GM15510 (cell line): ENCODE data around the gene ZIK1.

Experiments used
- POLR2A ChIP-seq: IDR thresholded peaks from 3 replicates; pipeline ENCODE4 v1.6.1; 2011; ENCODE audit warnings: borderline replicate concordance; ENCODE audit not compliant: insufficient read length; ENCODE audit errors: extremely low read depth

The ZIK1 gene

DNA sequence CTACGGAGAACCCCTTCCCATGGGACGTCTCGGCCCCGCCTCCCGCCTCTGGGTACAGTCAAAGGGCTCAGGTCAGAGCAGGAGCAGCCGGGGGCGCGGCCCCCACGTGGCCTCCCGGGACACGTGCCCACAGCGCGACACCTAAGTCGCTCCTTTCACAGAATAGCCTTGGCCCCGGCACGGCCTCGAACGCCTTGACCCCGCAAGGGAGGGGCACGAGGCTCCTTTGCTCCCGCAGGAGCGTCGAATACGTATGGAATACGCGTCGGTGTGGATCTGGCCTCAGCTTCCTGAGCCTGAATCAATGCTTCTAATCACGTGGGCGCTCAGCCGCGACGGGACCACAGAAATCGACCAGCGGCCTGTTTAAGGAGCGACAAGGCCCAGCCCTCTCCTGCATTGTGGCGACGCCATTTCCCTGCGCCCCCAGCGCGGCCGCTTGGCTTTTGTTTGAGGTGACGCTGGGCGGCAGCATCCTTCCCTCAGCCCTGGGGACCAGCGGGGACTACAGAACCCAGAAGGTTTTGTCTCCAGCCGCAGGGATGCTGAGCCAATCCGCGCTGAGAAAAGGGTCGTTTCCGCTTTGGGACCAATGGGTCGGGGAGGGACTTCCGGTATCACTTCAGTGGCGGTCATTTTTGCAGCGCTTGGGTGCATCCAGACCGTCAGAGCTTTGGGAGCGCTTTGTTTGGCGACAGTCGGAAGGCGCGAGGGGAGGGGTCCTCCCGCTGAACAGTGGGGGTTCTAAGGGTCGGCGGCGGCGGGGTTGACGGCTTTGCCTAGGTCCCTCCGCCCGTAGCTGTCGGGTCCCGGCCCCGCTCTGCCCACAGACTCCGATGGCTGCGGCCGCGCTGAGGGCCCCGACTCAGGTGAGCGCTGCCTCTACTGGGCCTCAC, at the start of gene ZIK1:
ZIK1 (plus strand) TSS at position 625 of the 896 bp plus-strand sequence; CDS start at position 837, 212 bp downstream.
- TF ChIP-seq POLR2A: peak; percentile 21

- no peak for TF ChIP-seq POLR2A
Observed at GRCh38 chr19:57537953-57538547, 45.9 kb upstream of the ZIK1 start.

- TF ChIP-seq POLR2A: no peak
Observed at GRCh38 chr19:57546513-57546912, 37.4 kb upstream of the ZIK1 start.

DNA sequence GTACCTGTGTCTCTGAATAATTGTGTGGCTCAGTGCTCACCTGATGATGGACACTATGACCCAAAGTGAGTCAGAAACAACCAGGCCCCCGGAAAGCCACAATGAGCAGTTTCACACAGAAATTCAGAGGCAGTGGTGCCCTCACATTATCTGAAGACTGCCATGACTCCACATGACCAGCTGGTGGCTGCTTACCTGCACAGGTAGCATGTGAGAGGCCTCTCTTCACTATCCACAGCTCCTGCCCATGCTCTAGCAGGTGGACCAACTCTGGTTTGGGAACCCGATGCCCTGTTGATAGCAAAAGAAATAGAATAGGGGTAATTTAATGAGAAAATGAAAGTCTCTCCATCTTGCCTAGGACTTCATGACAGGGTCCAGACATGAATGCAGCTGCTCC, 31.5 kb upstream of the ZIK1 start:
- no peak for TF ChIP-seq POLR2A

DNA sequence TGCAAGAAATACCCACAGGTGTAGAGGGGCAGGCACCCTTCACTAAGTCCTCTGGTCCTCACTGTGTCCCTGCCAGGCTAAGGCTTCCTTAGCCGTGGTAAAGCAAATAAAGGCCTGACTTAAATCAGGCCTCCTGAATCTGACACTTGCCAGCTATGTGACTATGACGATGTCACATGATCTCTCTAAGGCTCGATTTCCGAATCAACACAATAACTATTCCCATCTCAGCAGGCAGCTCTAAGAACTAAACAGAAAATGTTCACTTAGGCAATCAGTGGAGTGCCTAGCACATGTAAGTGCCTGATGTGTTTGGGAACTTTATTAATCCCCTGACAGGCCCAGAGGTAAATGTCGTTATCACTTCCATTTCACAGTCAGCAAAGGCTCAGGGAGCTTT, 26.3 kb upstream of the ZIK1 start:
- TF ChIP-seq POLR2A: no peak

- TF ChIP-seq POLR2A: no peak
Observed at GRCh38 chr19:57558525-57558924, 25.4 kb upstream of the ZIK1 start.

- no peak for TF ChIP-seq POLR2A
Observed at GRCh38 chr19:57559008-57559403, 24.9 kb upstream of the ZIK1 start.

- TF ChIP-seq POLR2A: peak; percentile 67
Observed at GRCh38 chr19:57559404-57560025, 24.4 kb upstream of the ZIK1 start, which contains the start of gene ZNF550. Gene ZNF550, minus strand, starts transcription at chr19:57559863. Its CDS starts 181 bp downstream, at chr19:57559682.

DNA sequence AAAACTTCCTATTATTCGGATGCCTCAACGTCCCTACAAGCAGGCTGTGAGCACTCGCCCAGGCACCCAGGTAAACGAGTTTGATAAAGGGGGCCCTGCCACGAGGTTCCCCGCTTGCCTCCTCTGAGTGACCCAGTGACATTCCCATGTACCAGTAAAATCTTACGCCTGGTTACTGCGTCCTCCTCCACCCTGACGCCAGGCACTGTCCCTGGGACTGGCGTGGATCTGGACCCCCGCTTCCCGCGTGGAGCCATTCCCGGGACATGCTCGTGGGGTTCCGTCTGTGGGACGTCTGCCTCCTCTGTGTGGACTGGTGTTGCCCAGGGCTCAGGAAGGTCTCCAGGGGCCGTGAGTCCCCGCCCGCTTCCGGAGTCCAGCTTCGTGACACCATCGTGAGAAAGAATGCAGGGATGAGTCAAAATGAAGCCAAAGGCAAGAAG, 23.9 kb upstream of the ZIK1 start:
- TF ChIP-seq POLR2A: no peak

GRCh38 chr19:57563547-57563946, 20.4 kb upstream of the ZIK1 start:
- TF ChIP-seq POLR2A: no peak

DNA sequence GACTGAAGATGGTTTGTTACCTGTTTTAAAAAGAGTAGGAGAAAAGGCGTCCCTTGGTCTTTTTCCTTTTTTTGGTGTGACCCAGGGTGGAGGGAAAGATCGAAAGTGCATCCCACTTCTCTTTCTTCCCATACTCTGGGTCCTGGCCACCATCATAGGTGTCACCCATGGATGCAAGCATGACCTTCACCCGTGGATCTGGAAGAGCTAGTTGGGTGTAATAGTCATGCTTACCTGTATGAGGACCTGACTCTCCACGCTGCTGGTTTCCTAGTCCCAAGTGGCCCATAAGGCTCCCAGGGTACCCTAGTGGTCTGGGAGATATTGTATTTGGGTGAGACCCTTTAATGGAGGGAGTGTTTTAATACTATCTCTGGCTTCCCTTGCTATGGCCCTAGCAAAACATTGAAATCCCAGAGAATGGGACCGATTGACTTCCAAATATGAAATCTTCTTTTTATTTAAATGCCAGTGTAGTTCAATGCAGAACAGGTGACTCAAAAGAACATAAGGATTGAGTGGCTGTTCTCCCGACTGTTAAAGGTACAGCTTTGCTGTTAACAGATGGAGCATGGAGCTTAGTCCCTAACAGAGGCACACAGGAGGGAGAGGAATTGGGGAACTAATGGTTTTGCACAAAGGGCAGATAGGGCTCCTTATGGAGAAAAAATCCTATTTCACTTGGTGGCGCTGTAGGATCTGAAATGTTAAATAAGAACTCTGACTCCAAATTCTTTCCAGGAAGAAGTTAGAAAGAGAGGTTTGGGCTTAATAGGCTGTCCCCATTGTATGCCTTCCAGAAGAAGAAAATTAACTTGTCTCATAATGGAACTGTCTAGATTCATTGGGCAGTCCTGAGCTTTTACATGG, 17.3 kb upstream of the ZIK1 start:
- no peak for TF ChIP-seq POLR2A

- no peak for TF ChIP-seq POLR2A
Observed at GRCh38 chr19:57570707-57571106, 13.2 kb upstream of the ZIK1 start.

- no peak for TF ChIP-seq POLR2A
Observed at GRCh38 chr19:57572415-57572947, 11.5 kb upstream of the ZIK1 start.

- TF ChIP-seq POLR2A: no peak
Observed at GRCh38 chr19:57576661-57577060, 7.3 kb upstream of the ZIK1 start.

DNA sequence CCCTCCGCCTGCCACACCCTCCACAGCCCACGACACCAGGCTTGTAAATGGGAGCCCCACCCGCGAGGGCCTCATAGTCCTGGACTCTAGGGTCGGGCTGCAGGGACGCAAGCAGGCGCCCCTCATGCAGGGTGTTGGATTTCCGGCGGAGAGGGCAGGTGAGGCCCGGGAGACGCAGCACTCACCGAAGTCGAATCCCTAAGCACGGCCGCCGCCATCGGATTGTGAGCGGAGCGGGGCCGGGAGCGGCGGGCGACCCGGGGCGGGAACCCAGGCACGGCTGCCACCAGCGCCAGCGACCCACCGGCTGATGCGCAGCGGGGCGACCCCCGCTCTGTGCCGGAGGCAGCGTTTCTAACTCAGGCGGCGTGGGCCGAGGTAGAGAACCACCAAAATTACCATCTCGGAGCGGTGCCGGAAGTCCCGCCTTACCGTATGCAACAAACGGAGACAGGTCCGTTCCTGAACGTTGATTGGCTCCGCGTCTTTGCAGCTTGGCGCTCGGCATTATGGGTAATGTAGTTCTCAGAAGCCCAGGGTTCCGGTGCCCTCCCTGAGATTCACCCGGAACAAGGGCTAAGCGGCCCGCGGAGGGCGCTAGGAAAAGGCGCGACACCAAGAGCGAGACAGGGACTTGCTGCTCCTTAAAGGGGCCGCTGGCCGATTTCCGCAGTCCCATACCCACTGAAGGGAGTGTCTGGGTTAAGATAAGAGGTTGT, 5.3 kb upstream of the ZIK1 start, which contains the start of gene ZNF416:
ZNF416 (minus strand) TSS at position 425 of the 719 bp plus-strand sequence; CDS start at position 218, 207 bp downstream.
- peak; percentile 54 for TF ChIP-seq POLR2A
